Peyer's patch (tissue), 4 donors: ENCODE data around the gene SLX4.

ENCODE experiments used
- POLR2A ChIP-seq, 2 donors: fragments of 450-650 bp; IDR thresholded peaks; one replicate each; pipeline ENCODE4 v1.5.1; 2017; ENCODE audit warnings: antibody characterized with exemption in 2 of 2, mild to moderate bottlenecking in 2 of 2, moderate library complexity in 2 of 2
- TF ChIP-seq, protein P1 (sequence below), 6 experiments: fragments of 450-650 bp in 4 of 6; fragments of 200-600 bp in 2 of 6; sonication (generic) in 1 of 6; IDR thresholded peaks; one replicate each; pipeline ENCODE4 v1.5.1; 2017 to 2019; ENCODE audit warnings: antibody characterized with exemption in 6 of 6, mild to moderate bottlenecking in 3 of 6, moderate library complexity in 1 of 6

DNA sequence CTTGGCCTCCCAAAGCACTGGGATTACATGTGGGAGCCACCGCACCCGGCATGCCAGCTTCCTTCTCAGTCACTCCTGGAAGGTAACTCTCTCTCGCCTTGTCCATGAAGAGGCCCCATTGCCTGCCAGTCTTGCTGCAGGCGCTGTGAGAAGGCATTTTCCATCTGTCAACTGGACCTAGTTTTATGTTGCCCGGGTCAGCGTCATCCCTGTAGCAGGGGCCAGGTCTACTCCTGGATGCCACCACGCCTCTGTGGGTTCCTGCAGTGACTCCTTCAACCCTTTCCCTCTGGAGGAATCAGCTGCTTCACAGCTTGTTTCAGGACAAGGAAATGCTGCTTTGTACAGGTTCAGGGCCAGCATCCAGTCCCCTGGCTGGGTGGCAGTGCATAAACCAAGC lies 31.6 kb downstream of the SLX4 start:
- TF ChIP-seq, protein P1, sequence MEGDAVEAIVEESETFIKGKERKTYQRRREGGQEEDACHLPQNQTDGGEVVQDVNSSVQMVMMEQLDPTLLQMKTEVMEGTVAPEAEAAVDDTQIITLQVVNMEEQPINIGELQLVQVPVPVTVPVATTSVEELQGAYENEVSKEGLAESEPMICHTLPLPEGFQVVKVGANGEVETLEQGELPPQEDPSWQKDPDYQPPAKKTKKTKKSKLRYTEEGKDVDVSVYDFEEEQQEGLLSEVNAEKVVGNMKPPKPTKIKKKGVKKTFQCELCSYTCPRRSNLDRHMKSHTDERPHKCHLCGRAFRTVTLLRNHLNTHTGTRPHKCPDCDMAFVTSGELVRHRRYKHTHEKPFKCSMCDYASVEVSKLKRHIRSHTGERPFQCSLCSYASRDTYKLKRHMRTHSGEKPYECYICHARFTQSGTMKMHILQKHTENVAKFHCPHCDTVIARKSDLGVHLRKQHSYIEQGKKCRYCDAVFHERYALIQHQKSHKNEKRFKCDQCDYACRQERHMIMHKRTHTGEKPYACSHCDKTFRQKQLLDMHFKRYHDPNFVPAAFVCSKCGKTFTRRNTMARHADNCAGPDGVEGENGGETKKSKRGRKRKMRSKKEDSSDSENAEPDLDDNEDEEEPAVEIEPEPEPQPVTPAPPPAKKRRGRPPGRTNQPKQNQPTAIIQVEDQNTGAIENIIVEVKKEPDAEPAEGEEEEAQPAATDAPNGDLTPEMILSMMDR (IDR thresholded peaks at IDR 0.05), result no peak
- no peak for TF ChIP-seq POLR2A (IDR thresholded peaks at IDR 0.05)
